HG02798 (cell line): ENCODE results near the gene CBX5.
"Not testable (repeated sequence)": the region's sequence is repeated elsewhere in the genome, so short reads cannot be mapped to it uniquely, and the experiment has no call there.

ENCODE experiments used
- ATAC-seq: cut with Tn5 transposase; IDR thresholded peaks from one replicate; pipeline ENCODE4 v1.9.1; 2021; ENCODE audit warnings: mild to moderate bottlenecking; ENCODE audit not compliant: unreplicated experiment, poor library complexity

The CBX5 gene

GRCh38 chr12:54294953-54295566 is 15.1 kb upstream of the CBX5 start:
- ATAC-seq, result no peak

- ATAC-seq, result peak; percentile 57
These were observed 14.4 kb upstream of the CBX5 start for GRCh38 chr12:54294152-54294952.

GRCh38 chr12:54292931-54293241 is 13.0 kb upstream of the CBX5 start:
- no peak for ATAC-seq

GRCh38 chr12:54292083-54292930 is 12.4 kb upstream of the CBX5 start:
- ATAC-seq, result no peak

- no peak for ATAC-seq
These were observed 7.6 kb upstream of the CBX5 start for GRCh38 chr12:54287261-54288157.

GRCh38 chr12:54286042-54287030 is 6.4 kb upstream of the CBX5 start:
- no peak for ATAC-seq

GRCh38 chr12:54285150-54286041 is 5.5 kb upstream of the CBX5 start:
- ATAC-seq, result no peak

- not testable (repeated sequence) for ATAC-seq
These were observed 4.3 kb upstream of the CBX5 start for GRCh38 chr12:54284070-54284780.

GRCh38 chr12:54282949-54283593 is 3.1 kb upstream of the CBX5 start:
- no peak for ATAC-seq

- ATAC-seq, result not testable (repeated sequence)
These were observed 1.8 kb upstream of the CBX5 start for GRCh38 chr12:54281694-54282093.

- ATAC-seq, result not testable (repeated sequence)
These were observed 1.3 kb upstream of the CBX5 start for GRCh38 chr12:54281261-54281638.

GRCh38 chr12:54280468-54281260 is 742 bp upstream of the CBX5 start, which contains the start of gene HNRNPA1:
HNRNPA1 (plus strand) TSS chr12:54280726; CDS start chr12:54280808, 82 bp downstream.
- peak; percentile 89 for ATAC-seq

- ATAC-seq, result no peak
These were observed 693 bp downstream of the CBX5 start for GRCh38 chr12:54279227-54279631.

- no peak for ATAC-seq
These were observed 2.1 kb downstream of the CBX5 start for GRCh38 chr12:54277823-54278276.

- ATAC-seq, result no peak
These were observed 3.6 kb downstream of the CBX5 start for GRCh38 chr12:54276368-54276767.

GRCh38 chr12:54273981-54274380 is 5.9 kb downstream of the CBX5 start:
- ATAC-seq, result no peak
